ENCODE measurements around the gene TGM6. TPM values are rescaled to one million over a fixed set of nuclear protein-coding genes. Genes with fewer than 3 reads are reported as not detected.
A peak's percentile ranks its signal among the peaks of the same experiment; 100 is the strongest.

The TGM6 gene
- total RNA-seq, 4 donors from 2014 or later = 0.65 TPM; not detected in 3

DNA sequence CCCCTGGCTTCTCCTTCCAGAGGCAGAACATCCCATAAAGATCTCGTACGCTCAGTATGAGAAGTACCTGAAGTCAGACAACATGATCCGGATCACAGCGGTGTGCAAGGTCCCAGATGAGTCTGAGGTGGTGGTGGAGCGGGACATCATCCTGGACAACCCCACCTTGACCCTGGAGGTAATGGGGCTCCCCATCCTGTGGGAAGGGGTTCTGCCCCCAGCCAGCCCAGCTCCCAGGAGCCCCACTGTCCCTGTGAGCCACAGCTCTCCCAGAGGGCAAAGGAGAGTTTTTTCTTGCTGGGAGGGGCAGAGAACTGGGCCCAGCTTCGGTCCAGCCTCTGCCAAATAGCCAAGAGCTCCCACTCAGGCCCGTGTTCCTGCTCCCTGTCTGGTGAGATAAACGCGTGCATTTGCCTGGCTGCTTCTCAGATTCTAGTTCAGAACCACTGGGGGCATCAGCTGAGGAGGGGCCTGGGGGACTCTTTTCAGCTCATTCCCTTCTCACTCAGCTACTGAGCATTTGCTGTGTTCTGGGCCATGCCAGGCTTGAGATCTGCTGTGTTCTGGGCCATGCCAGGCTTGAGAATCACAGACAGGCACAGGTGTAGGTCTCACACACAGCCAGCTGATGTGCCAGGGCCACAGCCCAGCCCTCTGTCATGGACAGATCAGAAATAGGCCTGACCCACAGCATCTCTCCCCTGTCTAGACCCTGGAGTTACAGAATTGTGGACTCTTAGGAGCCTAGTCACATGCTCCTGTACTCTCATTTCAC, 45.4 kb upstream of the TGM6 start:
- TF ChIP-seq POLR2A (IDR thresholded peaks at IDR 0.05) (no peak), CTCF (IDR thresholded peaks at IDR 0.05) (no peak)
- H3K4me3 ChIP-seq (ENCODE audit: low read depth, poor library complexity, severe bottlenecking) = no peak overlapping the region
- intact Hi-C loops (cut with DNase I; ENCODE audit: low total_unique reads) = no loop called here
- DNase-seq (ENCODE audit: low spot score in 2 of 2) = peak in 1 of 2 donors; percentile 59
- 74 to 77% methylated on average over 9 of the region's 9 CpGs for WGBS, 2 donors

DNA sequence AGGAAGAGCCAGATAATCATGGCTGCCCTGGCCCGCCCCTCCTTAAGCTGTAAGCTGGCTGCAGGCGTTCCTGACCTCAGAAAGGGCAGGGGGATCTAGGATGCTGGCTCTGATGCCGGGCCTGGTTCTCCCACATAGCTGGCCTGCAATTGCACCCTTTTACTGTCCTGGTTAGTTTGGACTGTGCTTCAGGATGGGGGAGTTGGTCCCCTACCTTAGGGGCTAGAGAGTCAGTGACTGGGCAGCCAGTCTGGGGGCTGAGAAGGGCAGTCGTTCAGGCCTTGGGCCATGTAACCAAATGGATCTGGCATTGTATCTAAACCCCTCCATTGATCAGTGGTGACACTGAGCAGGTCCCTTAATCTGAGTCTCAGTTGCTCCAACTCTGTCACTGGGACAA, 44.2 kb upstream of the TGM6 start:
- no peak for TF ChIP-seq CTCF (IDR thresholded peaks at IDR 0.05)
- 68 to 71% methylated on average over 4 of the region's 4 CpGs for WGBS, 2 donors
- no peak overlapping the region for H3K4me3 ChIP-seq (ENCODE audit: low read depth, poor library complexity, severe bottlenecking)
- DNase-seq (ENCODE audit: low spot score in 2 of 2) = no peak
- intact Hi-C loops (cut with DNase I; ENCODE audit: low total_unique reads) = no loop called here

- intact Hi-C loops (cut with DNase I; ENCODE audit: low total_unique reads) = no loop called here
- H3K4me3 ChIP-seq (ENCODE audit: low read depth, poor library complexity, severe bottlenecking) = no peak overlapping the region
- TF ChIP-seq CTCF (IDR thresholded peaks at IDR 0.05) (no peak), POLR2A (IDR thresholded peaks at IDR 0.05) (no peak)
- 61 to 71% methylated on average over 5 of the region's 5 CpGs for WGBS, 2 donors
- DNase-seq (ENCODE audit: low spot score in 2 of 2) = peak in 1 of 2 donors; percentile 15
Measured at GRCh38 chr20:2337142-2337541, 43.6 kb upstream of the TGM6 start.

GRCh38 chr20:2338411-2339066, 42.2 kb upstream of the TGM6 start:
- TF ChIP-seq POLR2A (IDR thresholded peaks at IDR 0.05) (no peak), CTCF (IDR thresholded peaks at IDR 0.05) (no peak)
- 75 to 76% methylated on average over 5 of the region's 5 CpGs for WGBS, 2 donors
- intact Hi-C loops (cut with DNase I; ENCODE audit: low total_unique reads) = no loop called here
- no peak overlapping the region for H3K4me3 ChIP-seq (ENCODE audit: low read depth, poor library complexity, severe bottlenecking)
- no peak for DNase-seq (ENCODE audit: low spot score in 2 of 2)

GRCh38 chr20:2340136-2340535, 40.6 kb upstream of the TGM6 start:
- WGBS, 2 donors = 87 to 89% methylated on average over 11 of the region's 11 CpGs
- TF ChIP-seq POLR2A (IDR thresholded peaks at IDR 0.05) (no peak), CTCF (IDR thresholded peaks at IDR 0.05) (no peak)
- H3K4me3 ChIP-seq (ENCODE audit: low read depth, poor library complexity, severe bottlenecking) = no peak overlapping the region
- no peak for DNase-seq (ENCODE audit: low spot score in 2 of 2)
- intact Hi-C loops (cut with DNase I; ENCODE audit: low total_unique reads) = no loop called here

All from lower leg skin (tissue), 4 donors.